HepG2 (cell line): ENCODE measurements around the gene ACTN3. TPM values are rescaled to one million over a fixed set of nuclear protein-coding genes. Genes with fewer than 3 reads are reported as not detected.

Experiments used
- ATAC-seq: fragments of 200-7000 bp; cut with Tn5 transposase; 3 replicates; pipeline ENCODE4 v1.9.1; 2020; ENCODE audit warnings: mild to moderate bottlenecking, moderate library complexity
- BruUV-seq: library from RNA; stranded (reverse); fragments of 400-500 nt; replicated peaks from 2 replicates; lab custom pipeline; 2021; lab: Mats Ljungman, UMichigan
- CTCF ChIA-PET: fragments of 300-600 bp; formaldehyde crosslinking; extraction: SDS; loops from one replicate; lab custom pipeline; 2021; ENCODE audit warnings: low total read pairs, inconsistent platforms, low intra/inter-chr PET ratio; lab: Yijun Ruan, JAX
- POLR2A ChIA-PET: fragments of 350-600 bp; sonication (Branson Sonifier 250); formaldehyde crosslinking; loops from one replicate; lab custom pipeline; 2020; ENCODE audit warnings: antibody characterized with exemption, inconsistent platforms; lab: Yijun Ruan, JAX
- DNase-seq: peaks from one replicate; pipeline ENCODE4 v3.0.0-alpha.2; 2015; ENCODE audit warnings: low spot score
- FAIRE-seq: peaks from 3 replicates; lab custom pipeline; 2011; peaks lifted over from hg19 to GRCh38; lab: Jason Lieb, UNC
- H2AFZ ChIP-seq: one replicate; pipeline ENCODE4 v1.6.1; 2011; ENCODE audit warnings: low read length, inconsistent platforms
- H3K27ac ChIP-seq: fragments of 300-600 bp; 3 replicates; pipeline ENCODE4 v1.8.0; 2011; ENCODE audit warnings: mixed run types, mild to moderate bottlenecking, mixed read lengths, low read length, inconsistent platforms; ENCODE audit not compliant: insufficient read depth; ENCODE audit errors: extremely low read length
- H3K27me3 ChIP-seq, 2 experiments: fragments of 200-600 bp in 1 of 2; 2 replicates in 1 of 2; 3 replicates in 1 of 2; pipeline versions ENCODE4 v1.6.0 to v1.8.0; 2011; ENCODE audit warnings: low read length in 2 of 2, mild to moderate bottlenecking in 2 of 2, moderate library complexity in 2 of 2, inconsistent platforms in 1 of 2; ENCODE audit not compliant: insufficient read depth in 2 of 2, control insufficient read depth in 1 of 2
- H3K36me3 ChIP-seq, 2 experiments: fragments of 200-600 bp in 1 of 2; replicated peaks in 1 of 2; 2 replicates in 1 of 2; 3 replicates in 1 of 2; pipeline versions ENCODE4 v1.5.1 to v1.8.0; 2011; ENCODE audit warnings: low read length in 2 of 2, inconsistent platforms in 1 of 2; ENCODE audit not compliant: insufficient read depth in 2 of 2, control insufficient read depth in 1 of 2
- H3K4me1 ChIP-seq: 2 replicates; pipeline ENCODE4 v1.5.1; 2012; ENCODE audit warnings: low read length, inconsistent platforms; ENCODE audit not compliant: insufficient read depth
- H3K4me2 ChIP-seq: 2 replicates; pipeline ENCODE4 v1.6.0; 2011; ENCODE audit warnings: low read depth, low read length, inconsistent platforms
- H3K4me3 ChIP-seq, 3 experiments: fragments of 200-600 bp in 1 of 3; sonication (generic), shearing (Covaris generic) in 1 of 3; replicated peaks in 1 of 3; 2 replicates each; pipeline ENCODE4 v1.5.1; 2011 to 2016; ENCODE audit warnings: low read length in 3 of 3, inconsistent platforms in 2 of 3, low read depth in 2 of 3, mild to moderate bottlenecking in 2 of 3, control low read depth in 1 of 3, mixed read lengths in 1 of 3; ENCODE audit not compliant: insufficient read depth in 1 of 3
- H3K79me2 ChIP-seq: one replicate; pipeline ENCODE4 v1.6.1; 2011; ENCODE audit warnings: low read length, inconsistent platforms; ENCODE audit not compliant: insufficient read depth
- H3K9ac ChIP-seq: 2 replicates; pipeline ENCODE4 v1.6.0; 2011; ENCODE audit warnings: mild to moderate bottlenecking, low read depth, low read length, inconsistent platforms; ENCODE audit not compliant: insufficient read depth
- H3K9me3 ChIP-seq: 2 replicates; pipeline ENCODE4 v1.5.1; 2012; ENCODE audit warnings: mild to moderate bottlenecking, low read length
- H4K20me1 ChIP-seq: 2 replicates; pipeline ENCODE4 v1.6.0; 2011; ENCODE audit warnings: inconsistent platforms, mild to moderate bottlenecking, low read length, moderate library complexity; ENCODE audit not compliant: insufficient read depth
- ELF4 ChIP-seq: sonication (generic); formaldehyde crosslinking; IDR thresholded peaks from 2 replicates; pipeline ENCODE4 v1.5.0; 2020; ENCODE audit warnings: missing genetic modification reagents, mild to moderate bottlenecking, moderate library complexity, borderline replicate concordance
- ZFP82 ChIP-seq: sonication (generic); formaldehyde crosslinking; IDR thresholded peaks from 2 replicates; pipeline ENCODE4 v1.5.1; 2020; ENCODE audit warnings: mild to moderate bottlenecking, missing genetic modification reagents, borderline replicate concordance
- ZFP90 ChIP-seq: sonication (generic); formaldehyde crosslinking; IDR thresholded peaks from 2 replicates; pipeline ENCODE4 v1.8.0; 2022; ENCODE audit warnings: missing genetic modification reagents, mild to moderate bottlenecking, inconsistent platforms, borderline replicate concordance
- ZNF143 ChIP-seq: sonication (generic); formaldehyde crosslinking; IDR thresholded peaks from 2 replicates; pipeline ENCODE4 v1.4.0; 2020; ENCODE audit warnings: missing genetic modification reagents
- ZNF33A ChIP-seq: sonication (generic); formaldehyde crosslinking; IDR thresholded peaks from 2 replicates; pipeline ENCODE4 v1.5.1; 2020; ENCODE audit warnings: missing genetic modification reagents, mild to moderate bottlenecking, moderate library complexity, borderline replicate concordance
- ZNF501 ChIP-seq: sonication (generic); formaldehyde crosslinking; IDR thresholded peaks from 2 replicates; pipeline ENCODE4 v1.5.1; 2020; ENCODE audit warnings: mild to moderate bottlenecking, moderate library complexity, missing genetic modification reagents
- ZNF670 ChIP-seq: sonication (generic); formaldehyde crosslinking; IDR thresholded peaks from 2 replicates; pipeline ENCODE4 v1.8.0; 2022; ENCODE audit warnings: mild to moderate bottlenecking, missing genetic modification reagents, borderline replicate concordance
- ZNF816 ChIP-seq: sonication (generic); formaldehyde crosslinking; IDR thresholded peaks from 2 replicates; pipeline ENCODE4 v1.8.0; 2022; ENCODE audit warnings: missing genetic modification reagents, mild to moderate bottlenecking, borderline replicate concordance
- WGBS: methylation state at CpG from one replicate; pipeline ENCODE4 v1.1.6; 2017; ENCODE audit warnings: low lambda C conversion rate; 5-methylcytosine and 5-hydroxymethylcytosine counted together
- in situ Hi-C: cut with HindIII; loops from 2 replicates; pipeline ENCODE4 v1.10.0; 2017; ENCODE audit warnings: low pct_unique_long_range_greater_than_20kb; ENCODE audit not compliant: extremely low pct_ligation_motif_present
- intact Hi-C: fragments of 100-400 bp; cut with micrococcal nuclease; formaldehyde crosslinking; loops from one replicate; pipeline ENCODE4 v1.10.0; 2022; ENCODE audit not compliant: unreplicated experiment
- polyA plus RNA-seq, 8 experiments: library from polyadenylated mRNA; depleted of rRNA in 3 of 8; stranded (reverse) in 7 of 8; unstranded in 1 of 8; fragments of >200 nt; fragmentation: Illumina TruSeq in 4 of 8; extraction: Trizol in 4 of 8; gene quantifications; 2 replicates each; pipeline versions ENCODE4 v1.2.1 to v1.2.3, GENCODE V29; 2011 to 2016; ENCODE audit warnings: low read depth in 4 of 8, missing spikeins in 1 of 8, mixed read lengths in 1 of 8; ENCODE audit not compliant: insufficient read depth in 1 of 8
- total RNA-seq, 5 experiments: library from RNA; depleted of rRNA; stranded (reverse); fragments of >200 nt; fragmentation: Illumina TruSeq; extraction: Trizol; gene quantifications; 2 replicates each; pipeline ENCODE4 v1.2.3, GENCODE V29; 2016; ENCODE audit warnings: low read depth in 1 of 5
- TF ChIP-seq, protein P1 (sequence below): sonication (generic); formaldehyde crosslinking; IDR thresholded peaks from 2 replicates; pipeline ENCODE4 v1.4.0; 2020; ENCODE audit warnings: missing genetic modification reagents
- TF ChIP-seq, protein P2 (sequence below): sonication (generic); formaldehyde crosslinking; IDR thresholded peaks from 2 replicates; pipeline ENCODE4 v1.4.0; 2020; ENCODE audit warnings: mild to moderate bottlenecking, low read depth, missing genetic modification reagents
- TF ChIP-seq, protein P3 (sequence below): sonication (generic); formaldehyde crosslinking; IDR thresholded peaks from 2 replicates; pipeline ENCODE4 v1.9.0; 2021; ENCODE audit warnings: missing genetic modification reagents, mild to moderate bottlenecking, borderline replicate concordance
- TF ChIP-seq, protein P4 (sequence below): IDR thresholded peaks from 2 replicates; pipeline ENCODE4 v1.6.1; 2012; ENCODE audit warnings: low read depth, low read length, improper control_type of control experiment

The ACTN3 gene
- total and polyA plus RNA-seq, 2 of the 13 experiments (the other 11 are each of a cell fraction or from before 2014, with no cell fraction given), result 0.04 to 0.09 TPM

DNA sequence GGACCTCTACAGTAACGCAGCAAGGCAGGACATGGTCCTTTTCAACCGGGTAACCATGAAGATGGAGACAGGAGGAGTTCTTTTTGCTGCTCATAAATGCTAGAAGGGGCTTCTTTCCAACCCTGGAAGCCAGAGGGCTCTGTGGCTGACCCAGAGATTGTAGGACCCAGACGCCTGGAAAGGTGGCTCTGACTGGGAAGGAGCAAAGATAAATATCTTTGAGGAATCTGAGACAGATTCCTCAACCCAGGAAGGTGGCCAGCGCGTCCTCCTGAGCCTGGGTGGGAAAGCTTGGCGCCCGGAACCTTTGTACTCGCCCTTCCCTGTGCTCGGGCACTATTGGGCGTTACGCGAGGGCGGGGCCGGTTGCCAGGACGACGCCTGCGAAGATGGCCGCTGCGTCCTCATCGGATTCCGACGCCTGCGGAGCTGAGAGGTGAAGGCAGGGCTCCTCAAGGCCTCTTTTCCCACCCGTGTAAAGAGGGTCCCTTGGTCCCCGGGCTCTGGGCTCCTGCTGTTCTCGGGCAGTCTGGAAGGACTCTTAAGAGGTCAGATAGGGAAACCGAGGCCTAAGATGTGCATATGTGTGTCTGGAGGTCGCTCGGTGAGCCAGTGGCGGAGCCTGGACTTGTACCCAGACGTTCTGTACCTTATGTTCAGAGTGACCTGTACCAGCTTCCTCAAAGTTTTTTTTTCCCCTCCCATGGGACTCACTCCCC is 36.3 kb upstream of the ACTN3 start, which contains the start of gene BBS1 (continued):
- TF ChIP-seq, protein P1, sequence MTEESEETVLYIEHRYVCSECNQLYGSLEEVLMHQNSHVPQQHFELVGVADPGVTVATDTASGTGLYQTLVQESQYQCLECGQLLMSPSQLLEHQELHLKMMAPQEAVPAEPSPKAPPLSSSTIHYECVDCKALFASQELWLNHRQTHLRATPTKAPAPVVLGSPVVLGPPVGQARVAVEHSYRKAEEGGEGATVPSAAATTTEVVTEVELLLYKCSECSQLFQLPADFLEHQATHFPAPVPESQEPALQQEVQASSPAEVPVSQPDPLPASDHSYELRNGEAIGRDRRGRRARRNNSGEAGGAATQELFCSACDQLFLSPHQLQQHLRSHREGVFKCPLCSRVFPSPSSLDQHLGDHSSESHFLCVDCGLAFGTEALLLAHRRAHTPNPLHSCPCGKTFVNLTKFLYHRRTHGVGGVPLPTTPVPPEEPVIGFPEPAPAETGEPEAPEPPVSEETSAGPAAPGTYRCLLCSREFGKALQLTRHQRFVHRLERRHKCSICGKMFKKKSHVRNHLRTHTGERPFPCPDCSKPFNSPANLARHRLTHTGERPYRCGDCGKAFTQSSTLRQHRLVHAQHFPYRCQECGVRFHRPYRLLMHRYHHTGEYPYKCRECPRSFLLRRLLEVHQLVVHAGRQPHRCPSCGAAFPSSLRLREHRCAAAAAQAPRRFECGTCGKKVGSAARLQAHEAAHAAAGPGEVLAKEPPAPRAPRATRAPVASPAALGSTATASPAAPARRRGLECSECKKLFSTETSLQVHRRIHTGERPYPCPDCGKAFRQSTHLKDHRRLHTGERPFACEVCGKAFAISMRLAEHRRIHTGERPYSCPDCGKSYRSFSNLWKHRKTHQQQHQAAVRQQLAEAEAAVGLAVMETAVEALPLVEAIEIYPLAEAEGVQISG, result peak; percentile 88
- TF ChIP-seq, protein P2, sequence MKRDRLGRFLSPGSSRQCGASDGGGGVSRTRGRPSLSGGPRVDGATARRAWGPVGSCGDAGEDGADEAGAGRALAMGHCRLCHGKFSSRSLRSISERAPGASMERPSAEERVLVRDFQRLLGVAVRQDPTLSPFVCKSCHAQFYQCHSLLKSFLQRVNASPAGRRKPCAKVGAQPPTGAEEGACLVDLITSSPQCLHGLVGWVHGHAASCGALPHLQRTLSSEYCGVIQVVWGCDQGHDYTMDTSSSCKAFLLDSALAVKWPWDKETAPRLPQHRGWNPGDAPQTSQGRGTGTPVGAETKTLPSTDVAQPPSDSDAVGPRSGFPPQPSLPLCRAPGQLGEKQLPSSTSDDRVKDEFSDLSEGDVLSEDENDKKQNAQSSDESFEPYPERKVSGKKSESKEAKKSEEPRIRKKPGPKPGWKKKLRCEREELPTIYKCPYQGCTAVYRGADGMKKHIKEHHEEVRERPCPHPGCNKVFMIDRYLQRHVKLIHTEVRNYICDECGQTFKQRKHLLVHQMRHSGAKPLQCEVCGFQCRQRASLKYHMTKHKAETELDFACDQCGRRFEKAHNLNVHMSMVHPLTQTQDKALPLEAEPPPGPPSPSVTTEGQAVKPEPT (CRISPR knock-in tag), result no peak
- TF ChIP-seq, protein P3, sequence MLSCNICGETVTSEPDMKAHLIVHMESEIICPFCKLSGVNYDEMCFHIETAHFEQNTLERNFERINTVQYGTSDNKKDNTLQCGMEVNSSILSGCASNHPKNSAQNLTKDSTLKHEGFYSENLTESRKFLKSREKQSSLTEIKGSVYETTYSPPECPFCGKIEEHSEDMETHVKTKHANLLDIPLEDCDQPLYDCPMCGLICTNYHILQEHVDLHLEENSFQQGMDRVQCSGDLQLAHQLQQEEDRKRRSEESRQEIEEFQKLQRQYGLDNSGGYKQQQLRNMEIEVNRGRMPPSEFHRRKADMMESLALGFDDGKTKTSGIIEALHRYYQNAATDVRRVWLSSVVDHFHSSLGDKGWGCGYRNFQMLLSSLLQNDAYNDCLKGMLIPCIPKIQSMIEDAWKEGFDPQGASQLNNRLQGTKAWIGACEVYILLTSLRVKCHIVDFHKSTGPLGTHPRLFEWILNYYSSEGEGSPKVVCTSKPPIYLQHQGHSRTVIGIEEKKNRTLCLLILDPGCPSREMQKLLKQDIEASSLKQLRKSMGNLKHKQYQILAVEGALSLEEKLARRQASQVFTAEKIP, result no peak
- TF ChIP-seq ZNF143 (CRISPR knock-in tag), result peak; percentile 56

DNA sequence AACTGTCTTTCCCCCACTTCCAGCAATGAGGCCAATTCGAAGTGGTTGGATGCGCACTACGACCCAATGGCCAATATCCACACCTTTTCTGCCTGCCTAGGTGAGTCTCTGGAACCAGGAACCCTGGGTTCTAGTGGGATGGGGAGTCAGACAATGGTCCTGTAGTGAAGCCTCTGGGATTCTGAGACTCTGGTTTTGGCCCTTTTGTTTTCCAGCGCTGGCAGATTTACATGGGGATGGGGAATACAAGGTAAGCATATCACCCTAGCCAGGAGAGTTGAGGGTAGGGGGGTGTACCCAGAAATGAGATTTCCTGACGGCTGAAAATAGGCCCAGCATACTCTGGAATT is 35.7 kb upstream of the ACTN3 start:
- TF ChIP-seq ZNF33A (0 out of 2 replicates have a peak, but pooled peaks have one; percentile 33), ZNF501 (0 out of 2 replicates have a peak, but pooled peaks have one; percentile 4), ZNF816 (0 out of 2 replicates have a peak, but pooled peaks have one; percentile 26), ZFP82 (peak; percentile 72; the same call in 1 of the 2 replicates), ZNF670 (CRISPR knock-in tag) (0 out of 2 replicates have a peak, but pooled peaks have one; percentile 4), ELF4 (peak; percentile 40; the same call in 1 of the 2 replicates), ZFP90 (CRISPR knock-in tag) (no peak)
- TF ChIP-seq, protein P4, sequence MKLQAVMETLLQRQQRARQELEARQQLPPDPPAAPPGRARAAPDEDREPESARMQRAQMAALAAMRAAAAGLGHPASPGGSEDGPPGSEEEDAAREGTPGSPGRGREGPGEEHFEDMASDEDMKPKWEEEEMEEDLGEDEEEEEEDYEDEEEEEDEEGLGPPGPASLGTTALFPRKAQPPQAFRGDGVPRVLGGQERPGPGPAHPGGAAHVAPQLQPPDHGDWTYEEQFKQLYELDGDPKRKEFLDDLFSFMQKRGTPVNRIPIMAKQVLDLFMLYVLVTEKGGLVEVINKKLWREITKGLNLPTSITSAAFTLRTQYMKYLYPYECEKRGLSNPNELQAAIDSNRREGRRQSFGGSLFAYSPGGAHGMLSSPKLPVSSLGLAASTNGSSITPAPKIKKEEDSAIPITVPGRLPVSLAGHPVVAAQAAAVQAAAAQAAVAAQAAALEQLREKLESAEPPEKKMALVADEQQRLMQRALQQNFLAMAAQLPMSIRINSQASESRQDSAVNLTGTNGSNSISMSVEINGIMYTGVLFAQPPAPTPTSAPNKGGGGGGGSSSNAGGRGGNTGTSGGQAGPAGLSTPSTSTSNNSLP, result no peak
- Histone ChIP-seq H2AFZ (peak overlapping the region; percentile 57), H3K9me3 (no peaks in the 10 kb centered on the region), H3K27ac (peak overlapping the region; percentile 9), H3K27me3 (no peaks in the 10 kb centered on the region; a peak in 1 of 5 replicates), H4K20me1 (no peaks in the 10 kb centered on the region), H3K4me3 (peak overlapping the region; percentile 68 to 95 (median 70)), H3K79me2 (peaks cover 10% of the 10 kb centered on the region), H3K36me3 (peaks cover 3 to 5% of the 10 kb centered on the region in 2 experiments; a peak in 1 of 5 replicates), H3K9ac (peak overlapping the region; percentile 75), H3K4me1 (peaks cover 33% of the 10 kb centered on the region), H3K4me2 (peak overlapping the region; percentile 74)
- FAIRE-seq (no peak), ATAC-seq (peak; percentile 12; the same call in 2 of the 3 replicates), DNase-seq (no peak)
- ChIA-PET CTCF (no interaction called here), POLR2A (interaction anchor here (1.0 to 3.7 kb wide), 8 partner anchors 31 to 333 kb away, joined by 3 to 34 read pairs (median 6); partner anchors contain the start of genes DPP3, MRPL11, PELI3 and RBM14)
- TSS peak; percentile 78 for BruUV-seq
- intact Hi-C loops, result no loop called here
- WGBS, result 5% methylated on average over 5 of the region's 5 CpGs
- in situ Hi-C loops, result no loop called here
